NCI-H2196 treated with DMSO at 0.1 percent for 48 hours (cell line): ENCODE data around the gene CFD.
"Not testable (repeated sequence)": the region's sequence is repeated elsewhere in the genome, so short reads cannot be mapped to it uniquely, and the experiment has no call there.

Experiments used
- DNase-seq: peaks from one replicate; lab custom pipeline; 2025; ENCODE audit not compliant: unreplicated experiment; lab: John Stamatoyannopoulos, UW

Gene CFD

DNA sequence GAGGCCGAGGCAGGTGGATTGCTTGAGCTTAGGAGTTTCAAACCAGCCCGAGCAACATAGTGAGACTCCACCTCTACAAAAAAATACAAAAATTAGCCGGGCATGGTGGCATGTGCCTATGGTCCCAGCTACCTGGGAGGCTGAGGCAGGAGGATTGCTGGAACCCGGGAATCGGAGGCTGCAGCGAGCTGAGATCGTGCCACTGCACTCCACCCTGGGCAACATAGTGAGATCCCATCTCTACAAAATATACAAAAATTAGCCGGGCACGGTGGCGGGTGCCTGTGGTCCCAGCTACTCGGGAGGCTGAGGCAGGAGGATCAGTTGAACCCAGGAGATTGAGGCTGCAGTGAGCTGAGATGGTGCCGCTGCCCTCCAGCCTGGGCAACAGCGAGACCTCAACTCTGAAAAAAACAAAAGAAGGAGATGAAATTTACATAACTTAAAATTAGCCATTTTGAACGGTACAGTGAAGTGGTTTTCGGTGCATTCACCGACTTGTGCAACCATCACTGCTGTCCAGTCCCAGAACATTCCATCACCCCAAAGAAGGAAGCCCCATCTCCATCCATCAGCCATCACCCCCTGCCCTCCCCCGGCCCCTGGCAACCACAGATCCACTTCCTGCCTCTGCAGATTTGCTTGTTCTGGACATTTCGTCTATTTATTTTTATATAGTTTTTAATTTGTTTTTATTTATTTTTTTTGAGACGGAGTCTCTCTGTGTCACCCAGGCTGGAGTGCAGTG lies 33.4 kb upstream of the CFD start:
- DNase-seq = no peak

DNA sequence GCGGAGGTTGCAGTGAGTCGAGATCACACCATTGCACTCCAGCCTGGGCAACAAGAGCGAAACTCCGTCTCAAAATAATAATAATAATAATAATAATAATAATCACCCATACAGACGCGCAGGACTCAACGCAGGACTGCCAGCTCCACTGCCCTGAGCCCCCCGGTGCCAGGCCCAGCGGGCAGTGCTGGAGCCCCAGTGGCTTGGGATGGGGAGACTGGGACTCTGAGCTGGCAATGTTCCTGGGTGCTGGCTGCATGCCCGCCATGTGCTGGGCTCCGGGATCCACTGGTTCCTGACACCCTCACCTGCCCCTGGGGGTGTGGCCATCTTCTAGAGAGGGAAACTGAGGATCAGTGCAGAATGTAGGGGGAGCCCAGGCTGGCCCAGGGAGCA lies 32.2 kb upstream of the CFD start:
- no peak for DNase-seq

DNA sequence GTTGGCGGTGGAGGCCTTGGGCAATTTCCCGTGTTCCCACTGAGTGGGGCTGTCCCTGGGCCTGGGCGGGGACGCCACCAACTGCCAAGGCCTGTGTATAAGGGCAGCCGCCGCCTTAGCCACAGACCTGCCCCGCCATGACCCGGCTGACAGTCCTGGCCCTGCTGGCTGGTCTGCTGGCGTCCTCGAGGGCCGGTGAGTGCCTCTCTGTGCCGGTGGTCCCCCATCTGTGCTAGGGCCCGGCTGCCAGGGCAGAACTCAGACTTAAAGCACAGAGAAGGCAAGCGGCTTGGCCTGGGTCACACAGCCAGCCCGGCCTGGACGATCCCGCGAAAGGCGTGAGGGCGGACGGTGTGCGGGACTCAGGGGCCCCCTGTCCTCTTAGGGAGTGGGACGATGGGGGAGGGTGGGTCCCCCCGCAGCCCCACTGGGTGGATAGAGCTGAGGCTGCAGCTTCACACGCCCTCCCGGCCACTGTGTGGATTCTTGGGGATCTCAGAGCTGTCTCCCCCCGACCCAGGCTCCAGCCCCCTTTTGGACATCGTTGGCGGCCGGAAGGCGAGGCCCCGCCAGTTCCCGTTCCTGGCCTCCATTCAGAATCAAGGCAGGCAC lies 31.6 kb upstream of the CFD start, which contains the start of gene AZU1:
Gene AZU1, plus strand, starts transcription at position 128 of the 612 bp plus-strand sequence. Its CDS starts 10 bp downstream, at position 138.
- no peak for DNase-seq

DNA sequence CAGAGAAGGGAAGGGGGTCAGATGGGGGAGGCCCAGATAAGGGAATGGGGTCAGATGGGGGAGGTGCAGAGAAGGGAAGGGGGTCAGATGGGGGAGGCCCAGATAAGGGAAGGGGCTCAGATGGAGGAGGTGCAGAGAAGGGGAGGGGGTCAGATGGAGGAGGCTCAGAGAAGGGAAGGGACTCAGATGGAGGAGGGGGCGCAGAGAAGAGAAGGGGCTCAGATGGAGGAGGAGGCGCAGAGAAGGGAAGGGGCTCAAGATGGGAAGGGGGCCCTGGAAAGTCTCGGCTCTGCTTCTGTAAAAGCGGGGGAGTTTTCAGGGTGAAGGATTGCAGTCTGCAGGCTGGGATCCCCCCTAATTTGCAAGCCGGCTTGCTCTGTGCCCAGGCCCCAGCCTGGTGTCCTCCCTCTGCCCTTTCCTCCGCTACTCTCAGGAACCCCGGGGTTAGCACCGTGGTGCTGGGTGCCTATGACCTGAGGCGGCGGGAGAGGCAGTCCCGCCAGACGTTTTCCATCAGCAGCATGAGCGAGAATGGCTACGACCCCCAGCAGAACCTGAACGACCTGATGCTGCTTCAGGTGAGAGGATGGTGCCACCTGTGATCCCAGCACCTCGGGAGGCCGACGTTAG lies 30.2 kb upstream of the CFD start:
- no peak for DNase-seq

DNA sequence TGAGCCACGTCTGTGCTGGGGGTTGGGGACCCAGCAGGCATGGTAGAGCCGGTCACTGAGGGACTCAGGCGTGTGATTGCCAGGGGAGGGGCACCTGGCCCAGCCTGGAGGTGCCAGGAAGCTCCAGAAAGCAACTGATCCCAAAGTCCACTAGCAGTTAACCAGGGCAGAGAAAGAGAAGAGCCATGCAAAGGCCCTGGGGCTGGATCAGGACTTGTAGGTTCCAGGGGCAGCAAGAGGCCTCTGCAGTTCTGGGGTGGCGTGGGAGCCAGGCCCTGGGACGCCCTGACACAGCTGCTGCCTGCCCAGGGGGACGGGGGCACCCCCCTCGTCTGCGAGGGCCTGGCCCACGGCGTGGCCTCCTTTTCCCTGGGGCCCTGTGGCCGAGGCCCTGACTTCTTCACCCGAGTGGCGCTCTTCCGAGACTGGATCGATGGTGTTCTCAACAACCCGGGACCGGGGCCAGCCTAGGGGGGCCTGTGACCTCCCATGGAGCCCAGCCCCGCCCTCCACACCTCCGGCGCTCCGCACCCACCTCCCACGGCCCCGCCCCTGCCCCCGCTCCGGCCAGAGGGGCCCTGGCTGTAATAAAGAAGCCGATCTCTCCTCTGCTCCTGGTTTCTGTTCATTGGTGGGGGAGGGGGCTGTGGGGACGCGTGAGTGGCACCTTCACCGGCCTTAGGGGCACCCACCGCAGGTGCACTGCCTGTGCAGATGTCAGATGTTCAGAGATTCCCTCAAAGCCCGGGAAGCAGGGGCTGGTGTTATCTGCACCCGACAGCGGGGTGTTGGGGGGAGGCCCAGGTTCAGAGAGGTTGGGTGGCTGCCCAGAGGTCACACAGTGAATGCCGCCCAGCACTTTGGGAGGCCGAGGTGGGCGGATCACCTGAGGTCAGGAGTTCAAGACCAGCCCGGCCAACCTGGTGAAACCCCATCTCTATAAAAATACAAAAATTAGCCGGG lies 27.8 kb upstream of the CFD start:
- no peak for DNase-seq

DNA sequence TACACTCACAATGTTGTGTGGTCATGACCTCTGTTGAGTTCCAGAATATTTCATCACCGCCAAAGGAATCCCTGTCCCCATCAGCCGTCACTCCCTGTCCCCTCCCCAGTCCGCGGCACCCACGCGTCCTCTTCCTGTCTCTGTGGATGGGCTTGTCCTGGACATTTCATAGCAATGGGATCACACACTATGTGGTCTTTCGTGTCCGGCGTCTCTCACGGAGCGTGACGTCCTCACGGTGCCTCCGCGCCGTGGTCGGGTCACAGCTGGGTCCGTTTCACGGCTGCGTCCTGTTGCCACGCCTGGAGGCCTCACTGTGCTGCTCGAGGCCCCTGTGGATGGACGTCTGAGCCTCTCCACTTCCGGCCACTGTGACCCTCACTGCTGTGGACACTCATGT lies 25.2 kb upstream of the CFD start:
- DNase-seq = no peak

DNA sequence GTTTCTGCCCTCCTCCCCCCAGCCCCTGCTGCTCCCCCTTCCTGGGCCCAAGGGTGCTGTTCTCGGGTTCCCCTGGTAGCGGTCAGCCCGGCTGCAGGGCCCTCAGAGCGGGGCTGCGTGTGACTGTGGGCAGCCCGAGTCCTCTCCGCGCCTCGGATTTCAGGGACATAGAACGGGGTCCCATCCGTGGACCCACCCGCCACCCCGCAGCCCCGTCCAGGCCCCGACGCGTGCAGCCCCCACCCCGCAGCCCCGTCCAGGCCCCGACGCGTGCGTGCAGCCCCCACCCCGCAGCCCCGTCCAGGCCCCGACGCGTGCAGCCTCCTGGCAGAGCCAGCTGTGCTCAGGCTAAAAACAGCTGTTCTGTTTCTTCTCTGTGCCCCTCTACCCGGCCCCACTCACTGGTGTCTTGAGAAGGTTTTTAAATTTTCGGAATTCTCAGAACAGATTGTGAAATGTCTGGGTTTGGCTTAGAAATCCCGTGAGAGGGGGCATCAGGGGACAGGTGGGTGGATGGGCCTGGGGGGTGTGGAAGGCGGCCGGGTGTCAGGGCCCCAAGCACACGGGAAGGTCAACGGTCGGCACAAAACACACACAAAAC lies 24.2 kb upstream of the CFD start:
- DNase-seq = no peak

DNA sequence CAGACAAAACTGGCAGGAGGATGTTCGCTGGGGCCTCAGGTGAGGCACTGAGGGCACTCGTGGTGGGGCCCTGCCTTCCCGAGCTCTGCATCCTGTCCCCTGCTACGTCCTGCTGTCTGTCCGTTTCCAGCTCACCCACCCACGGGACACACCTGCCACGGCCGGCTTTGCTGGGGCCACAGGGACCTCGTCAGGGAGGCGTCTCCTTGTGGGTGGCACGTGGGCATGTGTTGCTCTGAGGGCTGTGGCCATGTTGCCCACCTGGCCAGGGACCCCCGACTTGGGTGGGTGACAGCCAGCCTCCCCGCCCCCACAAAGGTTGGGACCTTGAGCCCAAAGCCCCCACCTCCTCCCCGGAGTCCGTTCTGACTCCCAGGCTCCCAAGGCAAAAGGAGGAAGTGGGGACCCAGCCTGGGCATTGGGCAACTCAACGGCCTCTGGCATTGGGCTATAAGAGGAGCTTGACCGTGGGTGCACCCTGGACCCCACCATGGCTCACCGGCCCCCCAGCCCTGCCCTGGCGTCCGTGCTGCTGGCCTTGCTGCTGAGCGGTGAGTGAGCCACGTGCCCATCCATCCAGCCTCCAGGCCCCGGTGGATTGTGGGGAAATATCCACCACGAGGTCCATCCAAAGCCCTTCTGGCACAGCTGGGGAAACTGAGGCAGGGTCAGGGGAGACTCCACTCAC lies 18.8 kb upstream of the CFD start, which contains the start of gene PRTN3:
Gene PRTN3, plus strand, starts transcription at position 481 of the 688 bp plus-strand sequence. Its CDS starts 10 bp downstream, at position 491.
- DNase-seq = no peak

DNA sequence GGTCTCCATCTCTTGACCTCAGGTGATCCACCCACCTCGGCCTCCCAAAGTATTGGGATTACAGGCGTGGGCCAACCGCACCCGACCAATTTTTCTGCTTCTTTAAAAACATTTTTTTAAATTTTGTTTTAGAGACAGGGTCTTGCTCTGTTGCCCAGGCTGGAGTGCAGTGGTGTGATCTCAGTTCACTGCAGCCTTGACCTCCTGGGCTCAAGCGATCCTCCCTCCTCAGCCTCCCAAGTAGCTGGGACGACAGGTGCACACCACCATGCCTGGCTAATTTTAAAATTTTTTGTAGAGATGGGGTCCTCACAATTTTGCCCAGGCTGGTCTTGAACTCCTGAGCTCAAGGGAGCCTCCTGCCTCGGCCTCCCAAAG lies 16.7 kb upstream of the CFD start:
- DNase-seq = not testable (repeated sequence)

DNA sequence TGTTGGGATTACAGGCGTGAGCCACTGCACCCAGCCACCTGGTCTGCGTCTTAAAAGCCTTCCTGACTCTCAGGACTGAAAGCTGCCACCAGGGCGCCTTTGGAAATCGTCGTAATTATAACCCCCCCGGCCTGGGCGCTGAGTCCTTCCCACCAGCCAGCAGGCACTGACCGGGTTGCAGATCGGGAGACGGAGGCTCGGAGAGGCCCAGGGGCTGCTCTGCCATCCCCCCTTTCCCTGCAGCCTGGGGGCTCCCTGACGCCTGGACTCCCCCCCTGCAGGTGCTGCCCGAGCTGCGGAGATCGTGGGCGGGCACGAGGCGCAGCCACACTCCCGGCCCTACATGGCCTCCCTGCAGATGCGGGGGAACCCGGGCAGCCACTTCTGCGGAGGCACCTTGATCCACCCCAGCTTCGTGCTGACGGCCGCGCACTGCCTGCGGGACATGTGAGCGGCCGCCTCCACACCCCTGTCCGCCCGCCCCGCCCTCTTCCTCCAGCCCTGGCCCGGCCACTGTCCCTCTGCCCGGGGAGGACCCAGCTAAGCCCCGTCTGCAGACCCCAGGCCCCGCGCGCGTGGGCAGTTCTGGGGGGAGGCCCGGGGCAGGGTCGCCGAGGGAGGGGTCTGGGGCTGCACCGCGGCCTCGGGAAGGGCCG lies 16.2 kb upstream of the CFD start:
- no peak for DNase-seq

DNA sequence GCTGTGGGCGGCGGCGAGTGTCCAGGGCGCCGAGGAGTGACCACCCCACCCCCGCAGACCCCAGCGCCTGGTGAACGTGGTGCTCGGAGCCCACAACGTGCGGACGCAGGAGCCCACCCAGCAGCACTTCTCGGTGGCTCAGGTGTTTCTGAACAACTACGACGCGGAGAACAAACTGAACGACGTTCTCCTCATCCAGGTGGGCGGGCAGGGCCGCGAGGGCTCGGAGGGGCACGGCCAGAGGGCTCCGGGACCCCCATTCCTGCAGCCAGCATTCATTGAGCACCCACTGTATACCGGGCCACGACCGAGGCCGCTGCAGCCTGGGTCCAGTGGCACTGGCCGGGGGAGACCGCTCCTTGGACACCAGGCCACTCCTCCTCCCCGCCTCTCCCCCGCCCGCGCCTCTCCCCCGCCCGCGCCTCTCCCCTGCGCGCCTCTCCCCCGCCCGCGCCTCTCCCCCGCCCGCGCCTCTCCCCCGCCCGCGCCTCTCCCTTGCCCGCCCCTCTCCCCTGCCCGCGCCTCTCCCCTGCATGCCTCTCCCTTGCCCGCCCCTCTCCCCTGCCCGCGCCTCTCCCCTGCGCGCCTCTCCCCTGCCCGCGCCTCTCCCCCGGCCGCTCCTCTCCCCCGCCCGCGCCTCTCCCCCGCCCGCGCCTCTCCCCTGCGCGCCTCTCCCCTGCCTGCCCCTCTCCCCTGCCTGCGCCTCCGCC lies 15.5 kb upstream of the CFD start:
- DNase-seq = peak; percentile 41

DNA sequence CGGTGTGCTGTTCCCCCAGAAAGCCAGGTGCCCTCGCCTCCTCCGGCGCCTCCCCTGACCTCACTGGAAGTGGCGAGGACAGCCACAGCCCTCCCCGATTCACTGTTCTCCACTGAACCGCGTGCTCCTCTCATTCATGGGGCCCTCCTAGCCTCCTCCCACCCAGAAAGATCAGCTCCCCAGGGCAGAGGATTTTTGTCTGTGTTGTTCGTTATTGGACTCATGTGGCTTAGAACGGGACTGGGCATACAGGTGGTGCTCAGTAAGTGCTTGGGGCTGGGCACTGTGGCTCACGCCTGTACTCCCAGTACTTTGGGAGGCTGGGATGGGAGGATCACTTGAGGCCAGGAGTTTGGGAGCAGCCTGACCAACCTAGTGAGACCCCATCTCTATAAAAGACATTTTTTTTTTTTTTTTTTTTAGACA lies 14.9 kb upstream of the CFD start:
- no peak for DNase-seq

DNA sequence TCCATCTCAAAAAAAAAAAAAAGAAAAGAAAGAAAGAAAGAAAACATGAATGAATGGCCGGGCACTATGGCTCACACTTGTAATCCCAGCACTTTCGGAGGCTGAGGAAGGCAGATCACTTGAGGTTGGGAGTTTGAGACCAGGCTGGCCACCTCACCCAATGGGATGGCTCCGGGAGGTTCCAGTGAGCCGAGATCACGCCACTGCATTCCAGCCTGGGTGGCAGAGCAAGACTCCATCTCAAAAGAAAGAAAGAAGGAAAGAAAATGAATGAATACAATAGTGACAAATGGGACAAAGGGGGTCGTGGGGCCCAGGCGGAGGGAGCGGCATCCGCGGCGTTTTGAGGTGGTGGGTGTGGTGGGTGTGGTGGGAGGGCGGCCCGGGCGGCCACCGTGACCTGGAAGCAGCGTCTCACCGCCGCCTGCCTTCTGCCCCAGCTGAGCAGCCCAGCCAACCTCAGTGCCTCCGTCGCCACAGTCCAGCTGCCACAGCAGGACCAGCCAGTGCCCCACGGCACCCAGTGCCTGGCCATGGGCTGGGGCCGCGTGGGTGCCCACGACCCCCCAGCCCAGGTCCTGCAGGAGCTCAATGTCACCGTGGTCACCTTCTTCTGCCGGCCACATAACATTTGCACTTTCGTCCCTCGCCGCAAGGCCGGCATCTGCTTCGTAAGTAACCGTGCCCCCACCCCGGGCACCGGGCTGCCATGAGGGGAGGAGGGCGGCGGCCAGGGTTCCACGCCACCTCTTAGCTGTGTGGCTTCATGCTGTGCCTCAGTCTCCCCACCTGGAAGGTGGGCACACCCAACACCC lies 13.6 kb upstream of the CFD start:
- no peak for DNase-seq

DNA sequence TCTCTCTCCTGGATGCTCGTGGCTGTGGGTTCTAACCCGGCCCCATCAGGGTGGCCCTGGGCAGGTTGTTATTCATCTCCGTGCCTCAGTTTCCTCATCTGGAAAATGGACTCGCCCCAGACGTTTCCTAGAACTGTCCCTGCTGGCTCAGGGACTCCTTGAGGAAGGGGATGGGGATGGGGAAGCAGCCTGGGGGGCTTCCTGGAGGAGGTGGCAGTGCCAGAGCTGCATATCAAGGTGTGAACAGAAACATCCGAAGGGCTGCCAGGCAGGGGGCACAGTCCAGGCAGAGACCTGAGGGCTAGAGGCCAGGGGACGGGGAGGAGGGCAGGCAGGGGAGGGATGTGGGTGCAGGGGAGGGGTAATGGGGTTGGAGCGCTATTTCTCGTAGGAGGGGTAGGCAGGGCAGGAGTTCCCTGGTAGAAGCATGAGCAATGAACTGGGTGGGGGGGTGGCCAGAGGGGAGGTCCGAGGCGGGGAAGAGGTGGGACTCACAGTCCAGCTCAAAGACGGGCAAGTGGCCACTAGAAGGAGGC lies 11.0 kb upstream of the CFD start:
- DNase-seq = no peak

DNA sequence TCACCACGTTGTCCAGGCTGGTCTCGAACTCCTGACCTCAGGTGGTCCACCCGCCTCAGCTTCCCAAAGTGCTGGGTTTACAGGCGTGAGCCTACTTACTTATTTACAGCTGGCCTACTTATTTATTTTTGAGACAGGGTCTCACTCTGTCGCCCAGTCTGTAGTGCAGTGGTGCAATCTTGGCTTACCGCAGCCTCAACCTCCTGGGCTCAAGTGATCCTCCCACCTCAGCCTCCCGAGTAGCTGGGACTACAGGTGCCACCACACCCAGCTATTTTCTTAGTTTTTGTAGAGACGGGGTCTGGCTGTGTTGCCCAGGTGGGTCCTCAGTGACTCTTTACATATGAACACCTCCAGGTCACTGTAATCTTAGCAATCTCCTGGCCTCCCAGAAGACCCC lies 10.3 kb upstream of the CFD start:
- not testable (repeated sequence) for DNase-seq

DNA sequence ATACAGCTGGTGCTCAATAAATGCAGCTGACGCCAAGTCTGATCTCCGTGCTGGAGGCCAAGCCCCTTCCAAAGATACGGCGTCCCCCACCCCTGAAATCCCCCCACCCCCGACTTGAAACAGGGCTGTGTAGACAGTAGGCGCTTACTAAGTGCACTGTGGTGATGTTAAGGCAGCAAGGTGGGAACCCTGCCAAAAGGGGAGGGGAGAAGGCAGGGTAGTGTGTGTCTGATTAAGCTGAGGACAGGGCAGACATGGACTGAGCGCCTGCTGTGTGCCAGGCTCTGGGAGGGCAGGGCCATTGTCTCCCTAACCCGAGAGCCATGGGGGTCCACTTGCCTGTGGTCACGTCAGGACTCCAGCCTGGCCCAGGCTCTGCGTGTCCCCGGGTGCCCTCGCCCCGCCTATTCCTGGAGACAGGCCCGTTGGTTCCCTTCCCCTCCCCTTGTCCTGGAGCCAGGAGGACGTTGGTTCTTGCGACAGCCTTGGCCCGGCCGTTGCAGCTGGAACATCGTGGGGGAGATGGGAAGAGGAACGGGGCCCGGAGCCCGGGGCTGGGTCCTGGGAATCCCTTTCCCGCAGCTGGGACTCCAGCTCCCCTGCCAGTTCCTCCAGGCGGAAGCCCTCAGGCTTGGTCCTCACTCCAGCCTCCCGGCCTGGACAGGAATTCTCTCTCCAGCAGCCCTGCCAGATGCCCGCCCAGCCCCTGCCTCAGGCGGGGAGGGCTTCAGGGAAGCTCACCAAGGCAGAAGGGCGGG lies 9.1 kb upstream of the CFD start:
- peak; percentile 76 for DNase-seq

DNA sequence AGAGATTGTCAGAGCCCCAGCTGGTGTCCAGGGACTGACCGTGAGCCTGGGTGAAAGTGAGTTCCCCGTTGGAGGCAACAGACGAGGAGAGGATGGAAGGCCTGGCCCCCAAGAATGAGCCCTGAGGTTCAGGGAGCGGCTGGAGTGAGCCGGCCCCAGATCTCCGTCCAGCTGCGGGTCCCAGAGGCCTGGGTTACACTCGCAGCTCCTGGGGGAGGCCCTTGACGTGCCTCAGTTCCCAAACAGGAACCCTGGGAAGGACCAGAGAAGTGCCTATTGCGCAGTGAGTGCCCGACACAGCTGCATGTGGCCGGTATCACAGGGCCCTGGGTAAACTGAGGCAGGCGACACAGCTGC lies 8.5 kb upstream of the CFD start:
- DNase-seq = no peak
